ENCODE data around the gene SNX25.

DNA sequence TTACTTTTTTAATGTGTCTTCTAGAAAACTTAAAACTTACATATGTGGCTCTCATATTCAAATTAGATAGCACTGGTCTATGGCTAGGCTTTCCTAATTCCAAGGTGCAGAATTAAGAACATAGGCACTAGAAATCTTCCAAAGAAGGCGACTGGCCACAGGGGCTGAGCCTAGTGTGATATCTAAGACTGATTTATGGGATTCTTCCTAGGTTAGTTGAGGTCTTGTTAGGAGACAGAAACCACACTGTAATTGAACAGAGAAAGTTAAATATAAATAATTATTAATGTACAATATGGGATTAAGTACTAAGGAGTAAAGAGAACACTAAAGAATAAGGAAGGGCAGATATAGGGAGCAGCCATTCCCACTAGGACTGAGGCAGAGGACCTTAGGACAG, 48.3 kb downstream of the SNX25 start:
- TF ChIP-seq CTCF (IDR thresholded peaks at IDR 0.05; ENCODE audit: low read depth, low read length, poor library complexity, severe bottlenecking), result no peak
- TF ChIP-seq EZH2phosphoT487 (IDR thresholded peaks at IDR 0.05; ENCODE audit: borderline replicate concordance, low read length), result no peak
